Kidney (tissue), 14 donors: ENCODE data around the gene ANO2. TPM values are rescaled to one million over a fixed set of nuclear protein-coding genes. Genes with fewer than 3 reads are reported as not detected.

Source experiments
- DNase-seq, 5 donors: peaks; one replicate each; pipeline ENCODE4 v3.0.0-alpha.2; 2013 to 2020
- FAIRE-seq: peaks from 2 replicates; lab custom pipeline; 2012; peaks lifted over from hg19 to GRCh38; lab: Jason Lieb, UNC
- H3K27ac ChIP-seq, 2 donors: one replicate each; pipeline ENCODE4 v1.7.0; 2013; ENCODE audit warnings: low read depth in 2 of 2, low read length in 2 of 2, inconsistent platforms in 1 of 2
- H3K27me3 ChIP-seq: one replicate; pipeline ENCODE4 v1.7.1; 2013; ENCODE audit warnings: low read length, inconsistent platforms; ENCODE audit not compliant: control insufficient read depth, insufficient read depth
- H3K36me3 ChIP-seq, 3 donors: one replicate each; pipeline versions ENCODE4 v1.7.0 to v1.7.1; 2013; ENCODE audit warnings: low read length in 3 of 3, control low read depth in 1 of 3, inconsistent platforms in 1 of 3; ENCODE audit not compliant: insufficient read depth in 3 of 3, control insufficient read depth in 2 of 3
- H3K4me1 ChIP-seq, 3 donors: one replicate each; pipeline versions ENCODE4 v1.7.0 to v1.7.1; 2013; ENCODE audit warnings: low read length in 3 of 3, inconsistent platforms in 1 of 3, low read depth in 1 of 3; ENCODE audit not compliant: control insufficient read depth in 2 of 3, insufficient read depth in 2 of 3
- H3K4me3 ChIP-seq, 3 donors: one replicate each; pipeline versions ENCODE4 v1.7.0 to v1.8.1; 2013; ENCODE audit warnings: low read length in 3 of 3, control low read depth in 1 of 3, inconsistent platforms in 1 of 3
- H3K9ac ChIP-seq, 3 donors: one replicate each; pipeline versions ENCODE4 v1.7.0 to v1.7.1; 2013; ENCODE audit warnings: low read length in 3 of 3, control low read depth in 1 of 3, inconsistent platforms in 1 of 3
- H3K9me3 ChIP-seq, 3 donors: one replicate each; pipeline versions ENCODE4 v1.7.0 to v1.7.1; 2013; ENCODE audit warnings: low read length in 3 of 3, control low read depth in 1 of 3, inconsistent platforms in 1 of 3; ENCODE audit not compliant: control insufficient read depth in 2 of 3, insufficient read depth in 1 of 3
- CTCF ChIP-seq: IDR thresholded peaks from 3 replicates; pipeline ENCODE4 v1.5.1; 2012; ENCODE audit warnings: mild to moderate bottlenecking, moderate library complexity, borderline replicate concordance; ENCODE audit not compliant: insufficient read depth; ENCODE audit errors: extremely low read depth
- intact Hi-C: fragments of 100-400 bp; cut with DNase I; formaldehyde crosslinking; loops from one replicate; pipeline ENCODE4 v1.11.1; 2022
- polyA plus RNA-seq: library from polyadenylated mRNA; stranded (reverse); fragments of 350-450 nt; fragmentation: Illumina TruSeq; extraction: RNeasy Lipid Tissue Mini Kit (QIAGEN cat#74804); gene quantifications from one replicate; pipeline ENCODE4 v1.2.3, GENCODE V29; 2014; ENCODE audit warnings: low read depth, low replicate concordance; ENCODE audit not compliant: insufficient read depth
- total RNA-seq: library from RNA; stranded (reverse); fragmentation: NEBNext Ultra II Directional; extraction: Animal tissue kit (Norgen Biotek cat#: 25700); gene quantifications from one replicate; pipeline ENCODE4 v1.2.1, GENCODE V29; 2021
- donor health status: control.
- donor health status: control.
- donor health status: control.
- donor health status: control.
- donor health status: control.
- donor health status: DM: yes; HTN: yes; CAD: no.
- donor health status: Normal renal cell carcinoma (clear cell type).

ANO2 gene
- total and polyA plus RNA-seq, 2 donors from 2014 or later = 0.34 to 4.4 TPM

GRCh38 chr12:5973461-5974115 is 28.5 kb upstream of the ANO2 start:
- DNase-seq = no peak
- no peaks in the 10 kb centered on the region for H3K27me3 ChIP-seq
- TF ChIP-seq CTCF = no peak
- no peaks in the 10 kb centered on the region for H3K9me3 ChIP-seq
- no peaks in the 10 kb centered on the region for H3K4me1 ChIP-seq
- FAIRE-seq = no peak
- H3K27ac ChIP-seq = no peak overlapping the region
- no peaks in the 10 kb centered on the region for H3K36me3 ChIP-seq
- intact Hi-C loops = no loop called here
- no peak overlapping the region for H3K4me3 ChIP-seq
- no peak overlapping the region for H3K9ac ChIP-seq

- Histone ChIP-seq H3K4me1 (no peaks in the 10 kb centered on the region), H3K27ac (no peak overlapping the region), H3K36me3 (no peaks in the 10 kb centered on the region), H3K27me3 (no peaks in the 10 kb centered on the region), H3K4me3 (no peak overlapping the region), H3K9ac (no peak overlapping the region), H3K9me3 (no peaks in the 10 kb centered on the region)
- no peak for TF ChIP-seq CTCF
- FAIRE-seq = no peak
- intact Hi-C loops = no loop called here
- no peak for DNase-seq
Measured at GRCh38 chr12:5972387-5972786, 27.3 kb upstream of the ANO2 start.

GRCh38 chr12:5971194-5971850 is 26.3 kb upstream of the ANO2 start:
- Histone ChIP-seq H3K4me1 (no peaks in the 10 kb centered on the region), H3K9ac (no peak overlapping the region), H3K9me3 (no peaks in the 10 kb centered on the region), H3K27ac (no peak overlapping the region), H3K27me3 (no peaks in the 10 kb centered on the region), H3K36me3 (no peaks in the 10 kb centered on the region), H3K4me3 (no peak overlapping the region)
- intact Hi-C loops = no loop called here
- FAIRE-seq = no peak
- DNase-seq = no peak
- TF ChIP-seq CTCF = no peak
